Panc1 (cell line): ENCODE data around the gene PLA2G1B. TPM values are rescaled to one million over a fixed set of nuclear protein-coding genes. Genes with fewer than 3 reads are reported as not detected.

Source experiments
- ATAC-seq: fragments of 200-7000 bp; cut with Tn5 transposase; 2 replicates; pipeline ENCODE4 v1.9.1; 2020; ENCODE audit warnings: mild to moderate bottlenecking, moderate library complexity
- BruUV-seq: library from RNA; stranded (reverse); fragments of 400-500 nt; replicated peaks from 2 replicates; lab custom pipeline; 2021; lab: Mats Ljungman, UMichigan
- CTCF ChIA-PET: fragments of 300-600 bp; sonication (Branson Sonifier 250); formaldehyde crosslinking; loops from one replicate; lab custom pipeline; 2022; ENCODE audit warnings: antibody characterized with exemption; lab: Charles Lee
- POLR2A ChIA-PET: fragments of 300-600 bp; sonication (Branson Sonifier 250); formaldehyde crosslinking; loops from one replicate; lab custom pipeline; 2022; ENCODE audit warnings: antibody characterized with exemption; lab: Charles Lee
- DNase-seq: peaks from one replicate; pipeline ENCODE4 v3.0.0-alpha.2; 2010; ENCODE audit warnings: low read depth, low spot score
- H3K27ac ChIP-seq: 2 replicates; pipeline ENCODE4 v1.5.1; 2011; ENCODE audit warnings: mild to moderate bottlenecking, low read length, inconsistent platforms
- H3K27me3 ChIP-seq: fragments of 200-500 bp; sonication (Bioruptor generic); 2 replicates; pipeline ENCODE4 v1.6.0; 2014; ENCODE audit warnings: low read length, inconsistent platforms; ENCODE audit not compliant: control insufficient read depth, insufficient read depth
- H3K36me3 ChIP-seq: fragments of 200-500 bp; sonication (Bioruptor generic); 2 replicates; pipeline ENCODE4 v1.5.1; 2014; ENCODE audit warnings: inconsistent platforms, mild to moderate bottlenecking, low read length, moderate library complexity; ENCODE audit not compliant: control insufficient read depth, insufficient read depth
- H3K4me1 ChIP-seq: 2 replicates; pipeline ENCODE4 v1.5.1; 2011; ENCODE audit warnings: inconsistent platforms, mild to moderate bottlenecking, low read length, moderate library complexity; ENCODE audit not compliant: control insufficient read depth, insufficient read depth
- H3K4me3 ChIP-seq, 2 experiments: 2 replicates each; pipeline ENCODE4 v1.5.1; 2011 to 2012; ENCODE audit warnings: low read depth in 2 of 2, low read length in 2 of 2, mild to moderate bottlenecking in 2 of 2, inconsistent platforms in 1 of 2, moderate library complexity in 1 of 2
- H3K9me3 ChIP-seq: fragments of 200-500 bp; sonication (Bioruptor generic); 2 replicates; pipeline ENCODE4 v1.5.1; 2014; ENCODE audit warnings: low read depth, mild to moderate bottlenecking, inconsistent platforms, low read length, moderate library complexity; ENCODE audit not compliant: control insufficient read depth, insufficient read depth
- POLR2AphosphoS5 ChIP-seq: IDR thresholded peaks from 2 replicates; pipeline ENCODE4 v1.6.1; 2012; ENCODE audit warnings: mild to moderate bottlenecking, low read depth, low read length, moderate library complexity
- REST ChIP-seq, 2 experiments: IDR thresholded peaks; 2 replicates each; pipeline ENCODE4 v1.6.1; 2011 to 2012; ENCODE audit warnings: low read depth in 2 of 2, control low read depth in 1 of 2, low read length in 1 of 2, mild to moderate bottlenecking in 1 of 2, moderate library complexity in 1 of 2; ENCODE audit not compliant: insufficient read depth in 1 of 2
- SIN3A ChIP-seq: IDR thresholded peaks from 2 replicates; pipeline ENCODE4 v1.6.1; 2012; ENCODE audit warnings: low read depth, mild to moderate bottlenecking, low read length, moderate library complexity, borderline replicate concordance; ENCODE audit not compliant: insufficient read depth
- TCF7L2 ChIP-seq: IDR thresholded peaks from 2 replicates; pipeline ENCODE4 v1.6.1; 2011; ENCODE audit warnings: mild to moderate bottlenecking, low read depth, low read length, inconsistent platforms
- in situ Hi-C: cut with HindIII; loops from 2 replicates; pipeline ENCODE4 v1.10.0; 2016; ENCODE audit warnings: low sequenced_read_pairs, low pct_unique_long_range_greater_than_20kb
- intact Hi-C: fragments of 100-400 bp; cut with micrococcal nuclease; formaldehyde crosslinking; loops from one replicate; pipeline ENCODE4 v1.10.0; 2022; ENCODE audit not compliant: unreplicated experiment
- total RNA-seq: library from RNA; stranded (reverse); gene quantifications from one replicate; pipeline ENCODE4 v1.2.1, GENCODE V29; 2021; ENCODE audit not compliant: unreplicated experiment
- TF ChIP-seq, protein P1 (sequence below): fragments of 450-650 bp; IDR thresholded peaks from 2 replicates; pipeline ENCODE4 v1.5.1; 2017; ENCODE audit warnings: mild to moderate bottlenecking

The PLA2G1B gene
- total RNA-seq, 1 experiment from 2014 or later, result 0.69 TPM

DNA sequence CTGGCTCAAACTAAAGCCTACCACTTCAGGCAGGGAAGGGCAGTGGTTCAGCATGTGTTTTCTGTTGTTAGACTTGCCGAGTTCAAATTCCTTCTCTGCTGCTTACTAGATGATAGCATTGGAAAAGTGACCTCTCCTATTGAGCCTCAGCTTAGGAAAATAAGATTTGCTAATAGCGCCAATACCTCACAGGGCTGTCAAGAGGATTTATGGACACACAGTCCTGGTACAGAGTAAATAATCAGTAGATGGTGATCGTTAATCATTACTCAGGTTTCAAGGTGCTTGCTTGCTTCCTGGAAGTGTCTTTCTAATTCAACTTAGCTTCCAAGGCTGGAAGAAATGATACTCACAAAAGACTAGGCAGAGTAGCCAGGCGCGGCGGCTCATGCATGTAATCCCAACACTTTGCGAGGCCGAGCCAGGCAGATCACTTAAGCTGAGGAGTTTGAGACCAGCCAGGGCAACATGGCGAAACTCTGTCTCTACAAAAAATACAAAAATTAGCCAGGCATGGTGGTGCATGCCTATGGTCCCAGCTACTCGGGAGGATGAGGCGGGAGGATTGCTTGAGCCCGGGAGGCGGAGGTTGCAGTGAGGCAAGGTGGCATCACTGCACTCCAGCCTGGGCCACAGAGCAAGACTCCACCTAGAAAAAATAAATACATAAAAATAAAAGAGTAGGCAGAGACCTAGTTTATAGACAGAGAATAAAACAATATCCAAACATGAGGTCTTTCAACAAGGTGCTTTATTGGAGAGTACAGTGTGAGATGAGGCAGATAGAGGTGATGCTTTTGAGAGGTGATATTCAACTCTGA lies 6.0 kb downstream of the PLA2G1B start:
- H3K9me3 ChIP-seq, result no peaks in the 10 kb centered on the region
- ChIA-PET CTCF (no interaction called here), POLR2A (interaction anchor here (1.0 kb wide), 1 partner anchor 28 kb away, joined by 3 read pairs; the partner anchor contains the start of gene RNU4-1)
- no peaks in the 10 kb centered on the region for H3K27me3 ChIP-seq
- no peak overlapping the region for H3K4me3 ChIP-seq
- ATAC-seq (no peak), DNase-seq (no peak)
- intact Hi-C loops (no loop called here), in situ Hi-C loops (no loop called here)
- no TSS peak for BruUV-seq
- H3K27ac ChIP-seq, result no peak overlapping the region
- H3K4me1 ChIP-seq, result peaks cover 8% of the 10 kb centered on the region; the same call in 1 of the 2 replicates
- TF ChIP-seq REST (IDR thresholded peaks at IDR 0.05; ENCODE audit: insufficient read depth in 1 of 2, low read depth in 2 of 2, low read length in 1 of 2) (no peak), TCF7L2 (no peak), POLR2AphosphoS5 (no peak), SIN3A (no peak)
- H3K36me3 ChIP-seq, result no peaks in the 10 kb centered on the region

DNA sequence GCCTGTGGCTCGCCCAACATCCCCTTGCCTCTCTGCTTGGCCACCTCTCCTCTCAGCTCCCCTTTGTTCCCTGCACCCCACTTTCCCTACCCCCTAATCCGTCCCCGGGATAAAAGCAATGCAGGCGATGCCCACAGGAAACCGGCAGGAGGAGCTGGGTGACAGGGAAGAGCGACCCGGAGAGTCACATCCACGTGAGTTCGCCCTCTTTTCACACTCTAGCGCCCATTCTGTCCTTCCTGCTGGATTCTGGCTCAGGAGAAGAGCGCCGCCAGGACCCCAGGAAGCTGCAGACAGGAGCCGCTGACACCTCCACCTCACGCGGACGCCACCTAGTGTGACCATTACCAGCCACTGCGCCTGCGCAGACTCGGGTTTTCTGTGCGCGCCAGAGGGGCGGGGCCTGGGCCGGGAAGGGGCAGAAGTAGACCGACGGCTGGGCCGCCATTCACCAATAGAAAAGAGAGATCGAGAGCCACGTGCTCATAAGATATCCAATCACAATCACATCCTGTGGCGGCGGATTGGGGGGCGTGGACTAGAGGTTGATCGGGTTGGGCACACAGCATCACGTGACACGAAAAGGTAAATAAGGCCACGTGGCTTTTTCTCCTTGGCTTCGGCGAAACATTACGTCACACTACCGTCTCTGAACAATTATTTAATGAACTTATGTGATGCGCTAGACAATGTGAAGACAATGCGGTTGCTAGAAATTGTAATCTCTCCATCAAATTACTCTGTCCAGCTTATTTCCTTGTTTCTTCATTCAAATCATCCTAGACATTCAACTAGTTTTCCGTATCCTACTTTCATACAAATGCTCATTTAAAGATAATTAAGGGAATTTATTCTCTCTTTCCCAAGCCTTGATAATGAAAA lies 10.1 kb downstream of the PLA2G1B start:
- DNase-seq (peak; percentile 94), ATAC-seq (peak; percentile 99)
- no peaks in the 10 kb centered on the region for H3K9me3 ChIP-seq
- H3K4me1 ChIP-seq, result peaks cover 4% of the 10 kb centered on the region; the same call in 1 of the 2 replicates
- ChIA-PET POLR2A (interaction anchor here (0.6 to 0.7 kb wide), 3 partner anchors 9 to 185 kb away, joined by 3 to 13 read pairs (median 6); no protein-coding TSS in a partner anchor), CTCF (interaction anchor here (0.6 to 1.4 kb wide), 3 partner anchors 15 to 72 kb away, joined by 6 to 9 read pairs (median 8); partner anchors contain the start of gene SIRT4)
- no peaks in the 10 kb centered on the region for H3K27me3 ChIP-seq
- in situ Hi-C loops, result no loop called here
- H3K4me3 ChIP-seq, result peak overlapping the region; percentile 68 to 77
- H3K36me3 ChIP-seq, result no peaks in the 10 kb centered on the region
- H3K27ac ChIP-seq, result peak overlapping the region; percentile 91
- no TSS peak for BruUV-seq
- TF ChIP-seq TCF7L2, result 0 out of 2 replicates have a peak, but pooled peaks have one; percentile 20
- peak; percentile 93 for TF ChIP-seq POLR2AphosphoS5
- TF ChIP-seq, protein P1, sequence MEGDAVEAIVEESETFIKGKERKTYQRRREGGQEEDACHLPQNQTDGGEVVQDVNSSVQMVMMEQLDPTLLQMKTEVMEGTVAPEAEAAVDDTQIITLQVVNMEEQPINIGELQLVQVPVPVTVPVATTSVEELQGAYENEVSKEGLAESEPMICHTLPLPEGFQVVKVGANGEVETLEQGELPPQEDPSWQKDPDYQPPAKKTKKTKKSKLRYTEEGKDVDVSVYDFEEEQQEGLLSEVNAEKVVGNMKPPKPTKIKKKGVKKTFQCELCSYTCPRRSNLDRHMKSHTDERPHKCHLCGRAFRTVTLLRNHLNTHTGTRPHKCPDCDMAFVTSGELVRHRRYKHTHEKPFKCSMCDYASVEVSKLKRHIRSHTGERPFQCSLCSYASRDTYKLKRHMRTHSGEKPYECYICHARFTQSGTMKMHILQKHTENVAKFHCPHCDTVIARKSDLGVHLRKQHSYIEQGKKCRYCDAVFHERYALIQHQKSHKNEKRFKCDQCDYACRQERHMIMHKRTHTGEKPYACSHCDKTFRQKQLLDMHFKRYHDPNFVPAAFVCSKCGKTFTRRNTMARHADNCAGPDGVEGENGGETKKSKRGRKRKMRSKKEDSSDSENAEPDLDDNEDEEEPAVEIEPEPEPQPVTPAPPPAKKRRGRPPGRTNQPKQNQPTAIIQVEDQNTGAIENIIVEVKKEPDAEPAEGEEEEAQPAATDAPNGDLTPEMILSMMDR, result peak; percentile 82
- no peak for TF ChIP-seq REST (IDR thresholded peaks at IDR 0.05; ENCODE audit: insufficient read depth in 1 of 2, low read depth in 2 of 2, low read length in 1 of 2)
- 0 out of 2 replicates have a peak, but pooled peaks have one; percentile 14 for TF ChIP-seq SIN3A
- intact Hi-C loops, result no loop called here
